Osteoblast (primary cell): ENCODE results near the gene DIP2C. TPM values are rescaled to one million over a fixed set of nuclear protein-coding genes. Genes with fewer than 3 reads are reported as not detected.

Source experiments
- DNase-seq: peaks from one replicate; pipeline ENCODE4 v3.0.0; 2011; ENCODE audit warnings: low spot score, mixed read lengths; ENCODE audit not compliant: insufficient read length; ENCODE audit errors: missing footprints
- H2AFZ ChIP-seq: 2 replicates; pipeline ENCODE4 v1.6.0; 2011; ENCODE audit warnings: mild to moderate bottlenecking, low read length
- H3K27ac ChIP-seq: 2 replicates; pipeline ENCODE4 v1.5.1; 2011; ENCODE audit warnings: mild to moderate bottlenecking, low read depth, low read length, moderate library complexity
- H3K27me3 ChIP-seq: 2 replicates; pipeline ENCODE4 v1.6.0; 2012; ENCODE audit warnings: mild to moderate bottlenecking, control low read depth, inconsistent platforms, low read length, moderate library complexity; ENCODE audit not compliant: insufficient read depth
- H3K36me3 ChIP-seq: 2 replicates; pipeline ENCODE4 v1.5.1; 2011; ENCODE audit warnings: mild to moderate bottlenecking, low read length, control low read depth, moderate library complexity; ENCODE audit not compliant: insufficient read depth
- H3K4me1 ChIP-seq: 2 replicates; pipeline ENCODE4 v1.5.1; 2011; ENCODE audit warnings: mild to moderate bottlenecking, low read length, control low read depth, moderate library complexity; ENCODE audit not compliant: insufficient read depth
- H3K4me2 ChIP-seq: 2 replicates; pipeline ENCODE4 v1.6.0; 2011; ENCODE audit warnings: mild to moderate bottlenecking, low read length; ENCODE audit not compliant: insufficient read depth
- H3K4me3 ChIP-seq: fragments of 200-600 bp; sonication (generic); 3 replicates; pipeline ENCODE4 v1.5.1; 2012; ENCODE audit warnings: mild to moderate bottlenecking, low read length, inconsistent platforms; ENCODE audit not compliant: insufficient read depth
- H3K79me2 ChIP-seq: 2 replicates; pipeline ENCODE4 v1.6.0; 2012; ENCODE audit warnings: mild to moderate bottlenecking, low read length, control low read depth, inconsistent platforms; ENCODE audit not compliant: insufficient read depth
- H3K9me3 ChIP-seq: 2 replicates; pipeline ENCODE4 v1.5.1; 2011; ENCODE audit warnings: low read depth, low read length, control low read depth
- H4K20me1 ChIP-seq: 2 replicates; pipeline ENCODE4 v1.6.0; 2012; ENCODE audit warnings: mild to moderate bottlenecking, low read length, control low read depth; ENCODE audit not compliant: insufficient read depth
- total RNA-seq: library from RNA; depleted of rRNA; stranded (reverse); fragments of >200 nt; gene quantifications from 2 replicates; pipeline ENCODE4 v1.2.3, GENCODE V29; 2012
- TF ChIP-seq, protein P1 (sequence below): IDR thresholded peaks from 2 replicates; pipeline ENCODE4 v1.5.1; 2011; ENCODE audit warnings: mild to moderate bottlenecking, low read depth, low read length, moderate library complexity; ENCODE audit errors: extremely low read depth

Gene DIP2C
- total RNA-seq, 1 donor, result 36.9 TPM

DNA sequence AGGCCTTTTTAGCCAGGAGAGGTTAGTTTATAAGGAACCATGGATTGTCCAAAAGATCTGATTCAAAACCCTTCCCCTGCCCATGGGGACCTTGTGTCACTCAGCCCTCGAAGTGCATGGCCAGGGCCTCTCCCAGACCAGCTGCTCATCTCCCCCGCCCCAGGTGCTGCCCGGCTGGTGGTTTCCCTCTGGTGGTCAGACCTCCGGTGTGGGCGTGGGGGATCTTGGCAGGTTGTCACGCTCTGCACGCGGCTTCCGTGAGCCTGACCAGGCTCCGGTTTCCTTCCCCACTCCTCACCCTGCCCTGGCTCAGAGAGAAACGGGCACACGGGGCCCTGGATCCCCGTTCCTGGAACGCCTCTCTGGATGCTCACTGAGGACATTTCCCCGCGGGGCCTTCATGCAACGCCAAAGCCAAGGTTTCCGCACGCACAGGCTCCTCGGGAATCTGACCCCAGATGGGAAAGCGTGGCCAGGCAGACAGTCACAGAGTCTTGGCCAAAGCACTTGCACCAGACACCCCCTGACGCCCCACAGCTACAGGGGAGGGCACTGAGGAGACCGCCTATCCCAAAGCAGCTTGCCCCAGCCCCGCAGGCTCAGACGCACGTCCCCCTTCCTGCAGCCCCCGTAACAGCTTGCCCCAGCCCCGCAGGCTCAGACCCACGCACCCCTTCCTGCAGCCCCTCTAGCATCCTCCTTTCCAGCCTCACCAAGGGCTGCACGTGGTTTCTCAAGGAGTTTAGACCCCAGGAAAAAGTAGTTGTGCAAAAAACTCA is 7.8 kb upstream of the DIP2C start:
- H3K36me3 ChIP-seq, result no peaks in the 10 kb centered on the region
- TF ChIP-seq, protein P1, sequence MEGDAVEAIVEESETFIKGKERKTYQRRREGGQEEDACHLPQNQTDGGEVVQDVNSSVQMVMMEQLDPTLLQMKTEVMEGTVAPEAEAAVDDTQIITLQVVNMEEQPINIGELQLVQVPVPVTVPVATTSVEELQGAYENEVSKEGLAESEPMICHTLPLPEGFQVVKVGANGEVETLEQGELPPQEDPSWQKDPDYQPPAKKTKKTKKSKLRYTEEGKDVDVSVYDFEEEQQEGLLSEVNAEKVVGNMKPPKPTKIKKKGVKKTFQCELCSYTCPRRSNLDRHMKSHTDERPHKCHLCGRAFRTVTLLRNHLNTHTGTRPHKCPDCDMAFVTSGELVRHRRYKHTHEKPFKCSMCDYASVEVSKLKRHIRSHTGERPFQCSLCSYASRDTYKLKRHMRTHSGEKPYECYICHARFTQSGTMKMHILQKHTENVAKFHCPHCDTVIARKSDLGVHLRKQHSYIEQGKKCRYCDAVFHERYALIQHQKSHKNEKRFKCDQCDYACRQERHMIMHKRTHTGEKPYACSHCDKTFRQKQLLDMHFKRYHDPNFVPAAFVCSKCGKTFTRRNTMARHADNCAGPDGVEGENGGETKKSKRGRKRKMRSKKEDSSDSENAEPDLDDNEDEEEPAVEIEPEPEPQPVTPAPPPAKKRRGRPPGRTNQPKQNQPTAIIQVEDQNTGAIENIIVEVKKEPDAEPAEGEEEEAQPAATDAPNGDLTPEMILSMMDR, result no peak
- H4K20me1 ChIP-seq, result peaks cover 2% of the 10 kb centered on the region
- no peak overlapping the region for H3K27ac ChIP-seq
- no peaks in the 10 kb centered on the region for H3K9me3 ChIP-seq
- H3K79me2 ChIP-seq, result no peaks in the 10 kb centered on the region
- peaks cover 34% of the 10 kb centered on the region for H3K27me3 ChIP-seq
- no peak for DNase-seq
- no peak overlapping the region for H3K4me2 ChIP-seq
- no peak overlapping the region for H3K4me3 ChIP-seq
- no peak overlapping the region for H2AFZ ChIP-seq
- no peaks in the 10 kb centered on the region for H3K4me1 ChIP-seq

DNA sequence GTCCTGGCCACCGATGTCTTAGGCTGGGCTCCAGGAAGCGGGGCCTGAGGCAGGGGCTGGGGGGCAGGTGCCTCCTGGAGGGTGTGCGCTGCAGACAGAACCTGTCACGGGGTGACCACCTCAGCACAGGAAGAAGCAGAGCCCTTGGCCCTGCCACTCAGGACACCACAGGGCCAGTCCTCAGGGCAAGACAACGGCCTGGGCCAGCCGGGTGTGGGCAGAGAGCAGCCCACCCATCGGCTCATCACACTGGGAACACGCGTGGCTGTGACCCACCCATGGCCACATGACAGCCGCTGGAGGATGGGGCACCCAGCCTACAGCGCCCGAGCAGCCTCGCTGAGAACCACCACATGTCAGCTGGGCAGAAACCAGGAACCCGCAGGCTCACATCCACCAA is 5.9 kb upstream of the DIP2C start:
- H2AFZ ChIP-seq, result no peak overlapping the region
- no peak for DNase-seq
- no peaks in the 10 kb centered on the region for H3K36me3 ChIP-seq
- H3K79me2 ChIP-seq, result peaks cover 1% of the 10 kb centered on the region
- no peaks in the 10 kb centered on the region for H3K9me3 ChIP-seq
- H3K4me1 ChIP-seq, result peaks cover 2% of the 10 kb centered on the region
- H3K4me2 ChIP-seq, result no peak overlapping the region
- no peak overlapping the region for H3K27ac ChIP-seq
- no peak overlapping the region for H3K4me3 ChIP-seq
- H4K20me1 ChIP-seq, result peaks cover 2% of the 10 kb centered on the region
- TF ChIP-seq, protein P1, result no peak
- H3K27me3 ChIP-seq, result peaks cover 26% of the 10 kb centered on the region

DNA sequence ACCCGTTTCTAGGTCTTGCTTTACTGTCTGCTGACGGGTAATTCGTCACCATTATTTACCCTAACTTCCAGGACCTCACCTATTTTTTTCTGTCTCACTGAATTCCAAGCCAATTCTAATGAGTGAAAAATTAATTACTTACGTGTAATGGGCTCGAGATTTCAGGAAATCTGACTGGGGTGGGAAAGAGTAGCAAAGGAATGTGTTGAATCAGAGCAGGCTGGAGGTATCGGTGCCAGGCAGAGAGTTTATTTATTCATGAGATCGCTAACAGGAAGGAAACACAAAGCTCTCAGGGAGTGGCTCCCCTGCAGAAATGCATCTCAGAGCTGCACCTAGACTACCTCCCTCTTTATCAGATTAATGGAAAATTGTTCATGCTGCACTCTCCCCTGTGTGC is 4.0 kb upstream of the DIP2C start:
- Histone ChIP-seq H3K9me3 (no peaks in the 10 kb centered on the region), H4K20me1 (no peaks in the 10 kb centered on the region), H3K4me2 (peak overlapping the region; percentile 6), H3K4me1 (peaks cover 6% of the 10 kb centered on the region), H3K36me3 (no peaks in the 10 kb centered on the region), H3K27ac (no peak overlapping the region), H3K27me3 (peaks cover 10% of the 10 kb centered on the region), H2AFZ (no peak overlapping the region), H3K79me2 (peaks cover 10% of the 10 kb centered on the region), H3K4me3 (no peak overlapping the region)
- DNase-seq, result no peak
- TF ChIP-seq, protein P1, result no peak

DNA sequence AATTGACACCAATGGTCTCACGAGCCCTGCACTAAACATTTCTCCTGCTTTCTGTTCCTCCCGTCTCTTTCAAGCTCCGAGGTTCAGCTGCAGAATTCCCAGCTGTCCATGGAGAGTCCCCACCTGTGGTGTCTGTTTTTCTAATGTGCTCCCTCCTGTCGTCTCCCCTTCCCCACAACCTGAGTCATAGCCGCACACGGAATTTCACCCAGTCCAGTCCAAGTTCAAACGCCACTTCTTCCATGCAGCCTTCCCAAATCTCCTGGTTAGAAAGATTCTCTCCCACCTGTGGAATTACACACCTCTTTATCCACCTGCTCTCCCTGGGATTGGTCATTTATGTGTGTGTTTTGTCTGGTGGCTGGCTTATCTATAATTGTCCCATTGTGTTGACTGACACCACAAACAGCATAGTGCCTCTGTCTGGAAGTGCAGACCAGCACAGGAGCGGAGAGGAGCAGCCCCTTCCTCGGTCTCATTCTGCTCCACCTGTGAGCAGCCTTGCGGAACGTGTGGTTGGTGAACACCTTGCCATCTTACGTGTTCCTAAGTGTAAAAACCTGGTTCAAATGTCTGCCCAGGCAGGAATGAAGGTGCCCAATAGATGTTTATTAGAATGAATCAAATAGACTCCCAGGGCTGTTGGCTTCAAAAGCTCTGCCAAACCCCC is 3.3 kb upstream of the DIP2C start:
- no peak overlapping the region for H3K4me3 ChIP-seq
- H3K36me3 ChIP-seq, result no peaks in the 10 kb centered on the region
- TF ChIP-seq, protein P1, result no peak
- H4K20me1 ChIP-seq, result peaks cover 5% of the 10 kb centered on the region
- peaks cover 13% of the 10 kb centered on the region for H3K4me1 ChIP-seq
- H3K79me2 ChIP-seq, result peaks cover 17% of the 10 kb centered on the region
- H3K27ac ChIP-seq, result no peak overlapping the region
- H3K27me3 ChIP-seq, result peaks cover 7% of the 10 kb centered on the region
- no peaks in the 10 kb centered on the region for H3K9me3 ChIP-seq
- H2AFZ ChIP-seq, result no peak overlapping the region
- no peak for DNase-seq
- no peak overlapping the region for H3K4me2 ChIP-seq
